A549 (cell line): Measurements from ENCODE around the gene GMDS.

Experiments used
- CHD2 ChIP-seq: fragments of 150-350 bp; IDR thresholded peaks from 2 replicates; pipeline ENCODE4 v1.6.1; 2014; ENCODE audit warnings: low read length; ENCODE audit not compliant: partially characterized antibody
- EP300 ChIP-seq, 2 experiments: fragments of >200 bp; sonication (Bioruptor Twin); formaldehyde crosslinking; IDR thresholded peaks; 2 replicates in 1 of 2; 3 replicates in 1 of 2; pipeline ENCODE4 v1.6.1; 2016 to 2017
- ESRRA ChIP-seq: fragments of 150-350 bp; IDR thresholded peaks from 2 replicates; pipeline ENCODE4 v1.6.1; 2014; ENCODE audit warnings: mild to moderate bottlenecking, low read length, borderline replicate concordance
- HOXB13 ChIP-seq: fragments of 250-450 bp; sonication (Bioruptor Pico); IDR thresholded peaks from 2 replicates; pipeline ENCODE4 v1.5.0; 2020; ENCODE audit warnings: low read depth, mild to moderate bottlenecking, moderate library complexity
- JUN ChIP-seq, 2 experiments: fragments of >200 bp; sonication (Bioruptor Twin); formaldehyde crosslinking; IDR thresholded peaks; 2 replicates in 1 of 2; 3 replicates in 1 of 2; pipeline ENCODE4 v1.6.1; 2016 to 2017
- JUNB ChIP-seq: fragments of >200 bp; sonication (Bioruptor Twin); formaldehyde crosslinking; IDR thresholded peaks from 2 replicates; pipeline ENCODE4 v1.6.1; 2016
- POLR2A ChIP-seq: IDR thresholded peaks from 2 replicates; pipeline ENCODE4 v1.6.1; 2012; ENCODE audit warnings: mild to moderate bottlenecking, low read length
- RAD21 ChIP-seq, 2 experiments: fragments of >200 bp in 1 of 2; sonication (Bioruptor Twin) in 1 of 2; formaldehyde crosslinking in 1 of 2; IDR thresholded peaks in 1 of 2; conservative IDR thresholded peaks in 1 of 2; 2 replicates in 1 of 2; 3 replicates in 1 of 2; pipeline ENCODE4 v1.6.1; 2012 to 2018; ENCODE audit warnings: inconsistent platforms in 1 of 2
- TF ChIP-seq, protein P1 (sequence below): fragments of >200 bp; sonication (Bioruptor Twin); formaldehyde crosslinking; IDR thresholded peaks from 3 replicates; pipeline ENCODE4 v1.5.1; 2016
- TF ChIP-seq, protein P2 (sequence below): IDR thresholded peaks from 2 replicates; pipeline ENCODE4 v1.6.1; 2012
- TF ChIP-seq, protein P3 (sequence below): fragments of >200 bp; sonication (Bioruptor Twin); formaldehyde crosslinking; IDR thresholded peaks from 2 replicates; pipeline ENCODE4 v1.6.1; 2016
- TF ChIP-seq, protein P4 (sequence below): fragments of 150-350 bp; IDR thresholded peaks from 2 replicates; pipeline ENCODE4 v1.6.1; 2014; ENCODE audit warnings: low read depth, mild to moderate bottlenecking, low read length

DNA sequence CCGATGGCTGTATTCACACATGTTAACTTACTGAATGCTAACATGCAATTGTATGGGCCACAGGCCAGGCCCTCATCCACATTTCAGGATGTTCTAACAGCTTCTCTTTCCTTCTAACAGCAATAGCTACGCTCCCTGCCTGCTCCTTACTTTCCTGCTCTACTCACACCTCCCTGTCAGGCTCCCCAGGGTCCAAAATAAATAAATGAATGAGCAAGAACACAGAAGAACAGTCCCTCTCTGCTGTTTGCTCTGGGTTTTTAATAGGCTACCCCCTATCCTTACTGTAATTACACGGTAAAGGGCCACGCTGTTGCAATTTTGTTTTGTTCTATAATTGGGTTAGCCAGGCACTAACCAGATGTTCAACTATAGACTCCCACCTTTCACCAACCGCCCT is 135.6 kb downstream of the GMDS start:
- TF ChIP-seq, protein P1, sequence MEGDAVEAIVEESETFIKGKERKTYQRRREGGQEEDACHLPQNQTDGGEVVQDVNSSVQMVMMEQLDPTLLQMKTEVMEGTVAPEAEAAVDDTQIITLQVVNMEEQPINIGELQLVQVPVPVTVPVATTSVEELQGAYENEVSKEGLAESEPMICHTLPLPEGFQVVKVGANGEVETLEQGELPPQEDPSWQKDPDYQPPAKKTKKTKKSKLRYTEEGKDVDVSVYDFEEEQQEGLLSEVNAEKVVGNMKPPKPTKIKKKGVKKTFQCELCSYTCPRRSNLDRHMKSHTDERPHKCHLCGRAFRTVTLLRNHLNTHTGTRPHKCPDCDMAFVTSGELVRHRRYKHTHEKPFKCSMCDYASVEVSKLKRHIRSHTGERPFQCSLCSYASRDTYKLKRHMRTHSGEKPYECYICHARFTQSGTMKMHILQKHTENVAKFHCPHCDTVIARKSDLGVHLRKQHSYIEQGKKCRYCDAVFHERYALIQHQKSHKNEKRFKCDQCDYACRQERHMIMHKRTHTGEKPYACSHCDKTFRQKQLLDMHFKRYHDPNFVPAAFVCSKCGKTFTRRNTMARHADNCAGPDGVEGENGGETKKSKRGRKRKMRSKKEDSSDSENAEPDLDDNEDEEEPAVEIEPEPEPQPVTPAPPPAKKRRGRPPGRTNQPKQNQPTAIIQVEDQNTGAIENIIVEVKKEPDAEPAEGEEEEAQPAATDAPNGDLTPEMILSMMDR: no peak
- no peak for TF ChIP-seq JUNB
- no peak for TF ChIP-seq HOXB13
- TF ChIP-seq, protein P2, sequence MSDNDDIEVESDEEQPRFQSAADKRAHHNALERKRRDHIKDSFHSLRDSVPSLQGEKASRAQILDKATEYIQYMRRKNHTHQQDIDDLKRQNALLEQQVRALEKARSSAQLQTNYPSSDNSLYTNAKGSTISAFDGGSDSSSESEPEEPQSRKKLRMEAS: no peak
- TF ChIP-seq, protein P3, sequence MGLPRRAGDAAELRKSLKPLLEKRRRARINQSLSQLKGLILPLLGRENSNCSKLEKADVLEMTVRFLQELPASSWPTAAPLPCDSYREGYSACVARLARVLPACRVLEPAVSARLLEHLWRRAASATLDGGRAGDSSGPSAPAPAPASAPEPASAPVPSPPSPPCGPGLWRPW: no peak
- TF ChIP-seq ESRRA: no peak
- no peak for TF ChIP-seq CHD2
- TF ChIP-seq, protein P4, sequence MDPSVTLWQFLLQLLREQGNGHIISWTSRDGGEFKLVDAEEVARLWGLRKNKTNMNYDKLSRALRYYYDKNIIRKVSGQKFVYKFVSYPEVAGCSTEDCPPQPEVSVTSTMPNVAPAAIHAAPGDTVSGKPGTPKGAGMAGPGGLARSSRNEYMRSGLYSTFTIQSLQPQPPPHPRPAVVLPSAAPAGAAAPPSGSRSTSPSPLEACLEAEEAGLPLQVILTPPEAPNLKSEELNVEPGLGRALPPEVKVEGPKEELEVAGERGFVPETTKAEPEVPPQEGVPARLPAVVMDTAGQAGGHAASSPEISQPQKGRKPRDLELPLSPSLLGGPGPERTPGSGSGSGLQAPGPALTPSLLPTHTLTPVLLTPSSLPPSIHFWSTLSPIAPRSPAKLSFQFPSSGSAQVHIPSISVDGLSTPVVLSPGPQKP: no peak
- TF ChIP-seq POLR2A: no peak
- no peak for TF ChIP-seq JUN (IDR thresholded peaks at IDR 0.05)
- TF ChIP-seq RAD21 (conservative IDR thresholded peaks at IDR 0.05 in 1 of 2, IDR thresholded peaks at IDR 0.05 in 1 of 2): no peak
- TF ChIP-seq EP300 (IDR thresholded peaks at IDR 0.05): no peak
